GM19372 (cell line): ENCODE data around the gene ATG7.
"Not testable (repeated sequence)": the region's sequence is repeated elsewhere in the genome, so short reads cannot be mapped to it uniquely, and the experiment has no call there.

Experiments used
- ATAC-seq: cut with Tn5 transposase; IDR thresholded peaks from one replicate; pipeline ENCODE4 v1.9.1; 2021; ENCODE audit warnings: mild to moderate bottlenecking, low read depth, moderate library complexity; ENCODE audit not compliant: unreplicated experiment

The ATG7 gene

GRCh38 chr3:11522953-11523571 lies 250.9 kb downstream of the ATG7 start:
- ATAC-seq: no peak

- ATAC-seq: no peak
Measured at GRCh38 chr3:11523572-11524101, 251.4 kb downstream of the ATG7 start.

GRCh38 chr3:11526121-11526520 lies 253.9 kb downstream of the ATG7 start:
- not testable (repeated sequence) for ATAC-seq

- no peak for ATAC-seq
Measured at GRCh38 chr3:11529281-11529680, 257.1 kb downstream of the ATG7 start.

- ATAC-seq: no peak
Measured at GRCh38 chr3:11530153-11530721, 258.0 kb downstream of the ATG7 start.

- ATAC-seq: no peak
Measured at GRCh38 chr3:11532931-11533391, 260.8 kb downstream of the ATG7 start.

- no peak for ATAC-seq
Measured at GRCh38 chr3:11534011-11534792, 262.0 kb downstream of the ATG7 start.

GRCh38 chr3:11534793-11535101 lies 262.6 kb downstream of the ATG7 start:
- no peak for ATAC-seq

GRCh38 chr3:11535243-11535960 lies 263.2 kb downstream of the ATG7 start:
- no peak for ATAC-seq

GRCh38 chr3:11536132-11536935 lies 264.1 kb downstream of the ATG7 start:
- ATAC-seq: no peak

GRCh38 chr3:11536936-11537612 lies 264.9 kb downstream of the ATG7 start:
- ATAC-seq: no peak

- no peak for ATAC-seq
Measured at GRCh38 chr3:11538581-11538980, 266.4 kb downstream of the ATG7 start.

GRCh38 chr3:11539218-11539617 lies 267.0 kb downstream of the ATG7 start:
- no peak for ATAC-seq

- no peak for ATAC-seq
Measured at GRCh38 chr3:11539677-11540076, 267.5 kb downstream of the ATG7 start.

- ATAC-seq: no peak
Measured at GRCh38 chr3:11541321-11542303, 269.4 kb downstream of the ATG7 start.

GRCh38 chr3:11542551-11542950 lies 270.4 kb downstream of the ATG7 start:
- ATAC-seq: no peak

- ATAC-seq: no peak
Measured at GRCh38 chr3:11543141-11543947, 271.1 kb downstream of the ATG7 start.

- no peak for ATAC-seq
Measured at GRCh38 chr3:11543948-11544387, 271.8 kb downstream of the ATG7 start.
